GM12878 (cell line): ENCODE data around the gene DMKN. TPM values are rescaled to one million over a fixed set of nuclear protein-coding genes. Genes with fewer than 3 reads are reported as not detected.

Experiments used
- ATF7 ChIP-seq: fragments of 450-650 bp; IDR thresholded peaks from 2 replicates; pipeline ENCODE4 v1.6.1; 2016; ENCODE audit warnings: low read depth, mild to moderate bottlenecking
- BMI1 ChIP-seq: fragments of 450-650 bp; IDR thresholded peaks from 2 replicates; pipeline ENCODE4 v1.6.1; 2016; ENCODE audit warnings: mild to moderate bottlenecking, moderate library complexity, borderline replicate concordance
- CBX3 ChIP-seq: fragments of 200-600 bp; sonication (generic); IDR thresholded peaks from 2 replicates; pipeline ENCODE4 v1.6.1; 2016; ENCODE audit warnings: low read depth, borderline replicate concordance
- CBX5 ChIP-seq: sonication (generic); IDR thresholded peaks from 2 replicates; pipeline ENCODE4 v1.6.1; 2016; ENCODE audit warnings: low read depth, moderate library complexity, mild to moderate bottlenecking, inconsistent platforms
- CHD1 ChIP-seq: IDR thresholded peaks from 2 replicates; pipeline ENCODE4 v1.6.1; 2012; ENCODE audit warnings: low read depth, low read length, improper control_type of control experiment
- CHD2 ChIP-seq: IDR thresholded peaks from 2 replicates; pipeline ENCODE4 v1.6.1; 2011; ENCODE audit warnings: low read depth, low read length, improper control_type of control experiment, borderline replicate concordance
- EP300 ChIP-seq, 2 experiments: fragments of 150-350 bp in 1 of 2; IDR thresholded peaks; 2 replicates each; pipeline ENCODE4 v1.6.1; 2011 to 2012; ENCODE audit warnings: low read depth in 2 of 2, low read length in 2 of 2, borderline replicate concordance in 1 of 2, improper control_type of control experiment in 1 of 2, inconsistent platforms in 1 of 2; ENCODE audit not compliant: control insufficient read depth in 1 of 2
- JUND ChIP-seq: IDR thresholded peaks from 2 replicates; pipeline ENCODE4 v1.6.1; 2012; ENCODE audit warnings: low read depth, mild to moderate bottlenecking, low read length, improper control_type of control experiment, moderate library complexity
- MTA2 ChIP-seq: fragments of 450-650 bp; IDR thresholded peaks from 2 replicates; pipeline ENCODE4 v1.6.1; 2016; ENCODE audit warnings: low read depth, mild to moderate bottlenecking, moderate library complexity
- POLR2AphosphoS5 ChIP-seq: IDR thresholded peaks from 2 replicates; pipeline ENCODE4 v1.6.1; 2011; ENCODE audit warnings: mild to moderate bottlenecking, low read length, inconsistent platforms
- RAD51 ChIP-seq: fragments of 450-650 bp; IDR thresholded peaks from 2 replicates; pipeline ENCODE4 v1.6.1; 2016; ENCODE audit warnings: moderate library complexity, mild to moderate bottlenecking, inconsistent platforms
- RCOR1 ChIP-seq: conservative IDR thresholded peaks from 2 replicates; pipeline ENCODE4 v1.6.1; 2012; ENCODE audit warnings: low read depth, low read length, improper control_type of control experiment
- SP1 ChIP-seq: IDR thresholded peaks from one replicate; pipeline ENCODE4 v1.6.1; 2011; ENCODE audit warnings: low read depth, low read length
- SREBF2 ChIP-seq: IDR thresholded peaks from 2 replicates; pipeline ENCODE4 v1.6.1; 2012; ENCODE audit warnings: mild to moderate bottlenecking, low read length
- TCF12 ChIP-seq: IDR thresholded peaks from 2 replicates; pipeline ENCODE4 v1.6.1; 2011; ENCODE audit warnings: low read depth, mild to moderate bottlenecking, low read length
- TCF3 ChIP-seq: IDR thresholded peaks from 2 replicates; pipeline ENCODE4 v1.6.1; 2012; ENCODE audit warnings: low read depth, mild to moderate bottlenecking, low read length, borderline replicate concordance; ENCODE audit not compliant: insufficient read depth
- ZNF207 ChIP-seq: fragments of 450-650 bp; IDR thresholded peaks from 2 replicates; pipeline ENCODE4 v1.6.1; 2014; ENCODE audit warnings: antibody characterized with exemption, mild to moderate bottlenecking, borderline replicate concordance
- polyA plus RNA-seq, 11 experiments: library from polyadenylated mRNA; depleted of rRNA in 4 of 11; unstranded in 6 of 11; stranded (reverse) in 5 of 11; fragments of >200 nt; fragmentation: Nextera tagmentation in 4 of 11; fragmentation: Illumina TruSeq in 1 of 11; extraction: Ambion mirVana in 4 of 11; extraction: Trizol in 1 of 11; gene quantifications; 1 replicate in 1 of 11; 2 replicates in 10 of 11; pipeline versions ENCODE4 v1.2.1 to v1.2.3, GENCODE V29; 2011 to 2016; ENCODE audit warnings: inconsistent platforms in 2 of 11, missing spikeins in 2 of 11, low read depth in 1 of 11
- total RNA-seq, 4 experiments: library from RNA; depleted of rRNA in 3 of 4; stranded (reverse); fragments of >200 nt in 3 of 4; fragmentation: Illumina TruSeq in 1 of 4; extraction: Trizol in 1 of 4; gene quantifications; 2 replicates each; pipeline versions ENCODE4 v1.2.1 to v1.2.3, GENCODE V29; 2013 to 2021
- TF ChIP-seq, protein P1 (sequence below): fragments of 450-650 bp; IDR thresholded peaks from 2 replicates; pipeline ENCODE4 v1.6.1; 2016; ENCODE audit warnings: mild to moderate bottlenecking, moderate library complexity, borderline replicate concordance
- TF ChIP-seq, protein P2 (sequence below): fragments of 450-650 bp; IDR thresholded peaks from 2 replicates; pipeline ENCODE4 v1.6.1; 2017; ENCODE audit warnings: low read depth, mild to moderate bottlenecking, moderate library complexity
- TF ChIP-seq, protein P3 (sequence below): fragments of 450-650 bp; IDR thresholded peaks from 2 replicates; pipeline ENCODE4 v1.6.1; 2017; ENCODE audit warnings: mild to moderate bottlenecking, low read depth, inconsistent platforms; ENCODE audit not compliant: poor library complexity, severe bottlenecking
- TF ChIP-seq, protein P4 (sequence below): IDR thresholded peaks from 2 replicates; pipeline ENCODE4 v1.6.1; 2011; ENCODE audit warnings: low read depth, mild to moderate bottlenecking, low read length, moderate library complexity, borderline replicate concordance; ENCODE audit errors: extremely low read depth

DMKN gene
- total and polyA plus RNA-seq, 10 of the 15 experiments (the other 5 are each of a cell fraction or from before 2014, with no cell fraction given), result 36.4 to 114 (median 58.6) TPM

DNA sequence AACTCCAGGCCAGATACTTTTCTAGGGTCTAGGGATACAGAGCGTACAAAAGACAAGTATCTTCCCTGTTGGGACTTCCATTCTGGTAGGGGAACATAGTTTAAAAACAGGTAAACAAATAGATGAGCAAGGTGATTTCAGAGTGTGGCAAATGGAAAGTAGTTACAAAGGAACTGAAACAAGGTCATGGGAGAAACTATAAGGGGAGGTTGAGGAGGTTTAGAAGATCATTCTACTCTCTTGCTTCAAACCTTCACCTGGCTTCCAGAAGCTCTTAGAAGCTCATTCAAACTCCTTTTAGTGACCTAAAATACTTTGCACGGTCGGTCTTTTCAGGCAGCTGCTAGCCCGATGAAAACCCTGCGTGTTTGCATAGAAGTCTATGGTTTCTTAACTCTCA lies 56.3 kb downstream of the DMKN start (continued):
- TF ChIP-seq CHD2, result no peak
- TF ChIP-seq, protein P1, sequence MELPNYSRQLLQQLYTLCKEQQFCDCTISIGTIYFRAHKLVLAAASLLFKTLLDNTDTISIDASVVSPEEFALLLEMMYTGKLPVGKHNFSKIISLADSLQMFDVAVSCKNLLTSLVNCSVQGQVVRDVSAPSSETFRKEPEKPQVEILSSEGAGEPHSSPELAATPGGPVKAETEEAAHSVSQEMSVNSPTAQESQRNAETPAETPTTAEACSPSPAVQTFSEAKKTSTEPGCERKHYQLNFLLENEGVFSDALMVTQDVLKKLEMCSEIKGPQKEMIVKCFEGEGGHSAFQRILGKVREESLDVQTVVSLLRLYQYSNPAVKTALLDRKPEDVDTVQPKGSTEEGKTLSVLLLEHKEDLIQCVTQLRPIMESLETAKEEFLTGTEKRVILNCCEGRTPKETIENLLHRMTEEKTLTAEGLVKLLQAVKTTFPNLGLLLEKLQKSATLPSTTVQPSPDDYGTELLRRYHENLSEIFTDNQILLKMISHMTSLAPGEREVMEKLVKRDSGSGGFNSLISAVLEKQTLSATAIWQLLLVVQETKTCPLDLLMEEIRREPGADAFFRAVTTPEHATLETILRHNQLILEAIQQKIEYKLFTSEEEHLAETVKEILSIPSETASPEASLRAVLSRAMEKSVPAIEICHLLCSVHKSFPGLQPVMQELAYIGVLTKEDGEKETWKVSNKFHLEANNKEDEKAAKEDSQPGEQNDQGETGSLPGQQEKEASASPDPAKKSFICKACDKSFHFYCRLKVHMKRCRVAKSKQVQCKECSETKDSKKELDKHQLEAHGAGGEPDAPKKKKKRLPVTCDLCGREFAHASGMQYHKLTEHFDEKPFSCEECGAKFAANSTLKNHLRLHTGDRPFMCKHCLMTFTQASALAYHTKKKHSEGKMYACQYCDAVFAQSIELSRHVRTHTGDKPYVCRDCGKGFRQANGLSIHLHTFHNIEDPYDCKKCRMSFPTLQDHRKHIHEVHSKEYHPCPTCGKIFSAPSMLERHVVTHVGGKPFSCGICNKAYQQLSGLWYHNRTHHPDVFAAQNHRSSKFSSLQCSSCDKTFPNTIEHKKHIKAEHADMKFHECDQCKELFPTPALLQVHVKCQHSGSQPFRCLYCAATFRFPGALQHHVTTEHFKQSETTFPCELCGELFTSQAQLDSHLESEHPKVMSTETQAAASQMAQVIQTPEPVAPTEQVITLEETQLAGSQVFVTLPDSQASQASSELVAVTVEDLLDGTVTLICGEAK, result no peak
- no peak for TF ChIP-seq ZNF207
- no peak for TF ChIP-seq CHD1
- TF ChIP-seq, protein P2, sequence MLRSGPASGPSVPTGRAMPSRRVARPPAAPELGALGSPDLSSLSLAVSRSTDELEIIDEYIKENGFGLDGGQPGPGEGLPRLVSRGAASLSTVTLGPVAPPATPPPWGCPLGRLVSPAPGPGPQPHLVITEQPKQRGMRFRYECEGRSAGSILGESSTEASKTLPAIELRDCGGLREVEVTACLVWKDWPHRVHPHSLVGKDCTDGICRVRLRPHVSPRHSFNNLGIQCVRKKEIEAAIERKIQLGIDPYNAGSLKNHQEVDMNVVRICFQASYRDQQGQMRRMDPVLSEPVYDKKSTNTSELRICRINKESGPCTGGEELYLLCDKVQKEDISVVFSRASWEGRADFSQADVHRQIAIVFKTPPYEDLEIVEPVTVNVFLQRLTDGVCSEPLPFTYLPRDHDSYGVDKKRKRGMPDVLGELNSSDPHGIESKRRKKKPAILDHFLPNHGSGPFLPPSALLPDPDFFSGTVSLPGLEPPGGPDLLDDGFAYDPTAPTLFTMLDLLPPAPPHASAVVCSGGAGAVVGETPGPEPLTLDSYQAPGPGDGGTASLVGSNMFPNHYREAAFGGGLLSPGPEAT, result peak; percentile 70
- TF ChIP-seq, protein P3, sequence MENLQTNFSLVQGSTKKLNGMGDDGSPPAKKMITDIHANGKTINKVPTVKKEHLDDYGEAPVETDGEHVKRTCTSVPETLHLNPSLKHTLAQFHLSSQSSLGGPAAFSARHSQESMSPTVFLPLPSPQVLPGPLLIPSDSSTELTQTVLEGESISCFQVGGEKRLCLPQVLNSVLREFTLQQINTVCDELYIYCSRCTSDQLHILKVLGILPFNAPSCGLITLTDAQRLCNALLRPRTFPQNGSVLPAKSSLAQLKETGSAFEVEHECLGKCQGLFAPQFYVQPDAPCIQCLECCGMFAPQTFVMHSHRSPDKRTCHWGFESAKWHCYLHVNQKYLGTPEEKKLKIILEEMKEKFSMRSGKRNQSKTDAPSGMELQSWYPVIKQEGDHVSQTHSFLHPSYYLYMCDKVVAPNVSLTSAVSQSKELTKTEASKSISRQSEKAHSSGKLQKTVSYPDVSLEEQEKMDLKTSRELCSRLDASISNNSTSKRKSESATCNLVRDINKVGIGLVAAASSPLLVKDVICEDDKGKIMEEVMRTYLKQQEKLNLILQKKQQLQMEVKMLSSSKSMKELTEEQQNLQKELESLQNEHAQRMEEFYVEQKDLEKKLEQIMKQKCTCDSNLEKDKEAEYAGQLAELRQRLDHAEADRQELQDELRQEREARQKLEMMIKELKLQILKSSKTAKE, result no peak
- no peak for TF ChIP-seq TCF12
- no peak for TF ChIP-seq CBX5
- no peak for TF ChIP-seq TCF3
- TF ChIP-seq BMI1, result no peak; the same call in 1 of the 2 replicates
- TF ChIP-seq SREBF2, result no peak
- peak; percentile 19 to 48; a peak in 2 of 4 replicates for TF ChIP-seq EP300 (IDR thresholded peaks at IDR 0.05; ENCODE audit: borderline replicate concordance in 1 of 2, control insufficient read depth in 1 of 2, low read depth in 2 of 2, low read length in 2 of 2)
- no peak for TF ChIP-seq SP1
- TF ChIP-seq POLR2AphosphoS5, result peak; percentile 55; the same call in 1 of the 2 replicates
- TF ChIP-seq, protein P4, sequence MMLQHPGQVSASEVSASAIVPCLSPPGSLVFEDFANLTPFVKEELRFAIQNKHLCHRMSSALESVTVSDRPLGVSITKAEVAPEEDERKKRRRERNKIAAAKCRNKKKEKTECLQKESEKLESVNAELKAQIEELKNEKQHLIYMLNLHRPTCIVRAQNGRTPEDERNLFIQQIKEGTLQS, result no peak
- TF ChIP-seq RCOR1, result no peak
- peak; percentile 50 for TF ChIP-seq ATF7
- no peak for TF ChIP-seq CBX3
- TF ChIP-seq RAD51, result no peak
- no peak for TF ChIP-seq JUND
- peak; percentile 32; the same call in 1 of the 2 replicates for TF ChIP-seq MTA2
